Motor neuron (in vitro differentiated cells): ENCODE results near the gene TMEM106B. TPM values are rescaled to one million over a fixed set of nuclear protein-coding genes. Genes with fewer than 3 reads are reported as not detected.
"Not testable (repeated sequence)": the region's sequence is repeated elsewhere in the genome, so short reads cannot be mapped to it uniquely, and the experiment has no call there.

Source experiments
- ATAC-seq, 8 experiments: fragments of 200-7000 bp; cut with Tn5 transposase; replicated peaks in 6 of 8; 2 replicates each; pipeline ENCODE4 v1.8.0; 2021; ENCODE audit warnings: mild to moderate bottlenecking in 8 of 8, moderate library complexity in 8 of 8
- H3K27ac ChIP-seq, 2 donors: fragments of 250-450 bp; sonication (Bioruptor Pico); 2 replicates each; pipeline ENCODE4 v1.9.0; 2021; ENCODE audit warnings: antibody characterized with exemption in 2 of 2, mild to moderate bottlenecking in 2 of 2, moderate library complexity in 1 of 2
- H3K4me1 ChIP-seq, 2 donors: fragments of 250-450 bp; sonication (Bioruptor Pico); replicated peaks in 1 of 2; 2 replicates each; pipeline ENCODE4 v1.6.1; 2021; ENCODE audit warnings: antibody characterized with exemption in 2 of 2, mild to moderate bottlenecking in 2 of 2, moderate library complexity in 1 of 2
- H3K4me3 ChIP-seq, 5 donors: fragments of 250-450 bp; sonication (Bioruptor Pico); 2 replicates each; pipeline ENCODE4 v1.9.0; 2021; ENCODE audit warnings: antibody characterized with exemption in 5 of 5, mild to moderate bottlenecking in 5 of 5, moderate library complexity in 4 of 5
- WGBS, 10 experiments: fragments of 450-650 bp; shearing (Covaris generic); methylation state at CpG; one replicate each; pipeline ENCODE4 v1.0.0; 2022; 5-methylcytosine and 5-hydroxymethylcytosine counted together
- in situ Hi-C, 9 experiments: fragments of 400-800 bp; cut with MboI; loops; one replicate each; pipeline ENCODE4 v1.15.0; 2021; ENCODE audit warnings: low sequenced_read_pairs in 9 of 9, low pct_unique_long_range_greater_than_20kb in 2 of 9; ENCODE audit not compliant: unreplicated experiment in 9 of 9
- total RNA-seq, 8 experiments: library from RNA; unstranded; fragments of 300-600 nt; gene quantifications; 2 replicates each; pipeline versions ENCODE4 v1.2.3 to v1.2.4, GENCODE V29; 2022

The TMEM106B gene
- total RNA-seq, 8 experiments from 2014 or later, result 25.4 to 56.6 (median 41.8) TPM

DNA sequence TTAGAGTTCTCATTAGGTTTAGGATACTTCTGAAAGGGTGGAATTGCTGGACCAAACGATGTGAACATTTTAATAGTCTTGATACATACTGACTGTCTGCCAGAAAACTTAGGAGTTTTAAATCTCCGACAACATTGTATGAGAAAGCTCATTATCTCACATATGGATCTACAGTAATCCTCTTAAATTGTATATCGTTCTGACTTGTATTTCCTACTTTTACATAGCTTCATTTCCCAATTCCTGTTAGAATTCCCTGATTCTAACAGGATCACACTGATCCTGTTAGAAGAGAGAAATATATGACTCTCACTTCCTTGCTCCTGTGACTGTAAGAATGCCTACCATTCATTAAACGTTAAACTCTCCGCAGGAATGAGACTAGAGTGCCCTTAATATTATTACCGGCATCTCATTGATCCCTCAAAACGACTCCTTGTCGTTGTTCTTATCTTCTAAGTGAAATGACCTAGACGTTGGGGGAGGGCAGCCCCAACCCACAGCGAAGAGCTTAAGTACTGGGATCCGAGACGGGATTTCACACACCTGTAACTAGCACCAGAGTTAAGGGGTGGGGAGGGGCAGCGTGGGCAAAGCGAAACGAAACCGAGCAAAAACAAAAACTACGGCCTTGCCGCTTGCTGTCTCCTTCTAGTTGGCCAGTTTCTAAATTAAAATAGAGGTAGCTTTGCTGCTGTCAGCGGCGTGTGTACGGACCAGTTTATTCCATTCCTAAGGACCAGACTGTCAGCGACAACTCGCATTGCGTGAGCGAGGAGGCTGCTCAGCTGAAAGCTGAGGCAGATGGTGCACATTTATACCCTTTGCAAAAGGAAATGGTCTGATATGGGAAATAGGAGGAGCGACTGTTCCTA lies 678 bp upstream of the TMEM106B start:
- Histone ChIP-seq H3K4me1 (peaks cover 0 to 8% of the 10 kb centered on the region in 2 donors), H3K4me3 (peak overlapping the region; percentile 59 to 90 (median 69)), H3K27ac (peak overlapping the region; percentile 91 to 93)
- 0 to 75% (median 6%) methylated on average over 2 to 16 of the region's 26 CpGs for WGBS, 10 experiments
- in situ Hi-C loops, result no loop called here
- peak; percentile 12 to 58 (median 50) for ATAC-seq

DNA sequence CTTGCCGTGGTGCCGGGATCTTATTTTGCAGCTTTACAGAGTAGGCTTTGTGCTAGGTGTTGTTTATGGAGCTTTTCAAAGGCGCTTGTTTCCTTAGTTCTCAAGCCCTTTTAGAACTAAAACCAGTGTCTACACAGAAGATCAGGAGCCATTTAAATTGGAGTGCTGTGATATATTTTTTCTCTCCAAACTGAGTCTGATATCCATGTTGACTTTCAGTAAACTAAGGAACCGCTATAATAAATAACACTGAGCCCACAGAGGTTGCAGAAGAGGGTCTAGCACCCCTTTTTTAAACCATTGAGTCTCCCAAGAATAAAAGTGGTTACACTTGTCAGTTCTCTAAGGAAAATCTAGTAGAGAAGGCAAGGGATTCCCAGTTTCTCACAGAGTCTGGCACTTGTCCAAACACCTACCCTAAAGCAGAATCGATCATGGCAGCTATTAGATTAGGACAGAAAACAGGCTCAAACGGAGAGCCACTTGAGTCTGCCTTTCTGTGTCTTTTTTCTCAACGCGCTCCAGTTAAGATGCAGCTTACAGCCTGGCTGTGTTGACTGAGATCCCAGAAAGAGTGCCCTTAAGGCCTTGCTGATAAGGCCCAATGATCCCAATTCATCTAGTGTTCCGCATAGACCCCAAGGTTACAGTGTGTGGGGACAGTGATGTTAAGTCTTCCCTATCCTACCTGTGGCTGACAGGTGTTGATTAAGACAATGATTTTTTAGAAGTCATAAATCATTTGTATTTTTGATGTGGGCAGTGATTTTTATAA lies 804 bp downstream of the TMEM106B start:
- in situ Hi-C loops, result no loop called here
- Histone ChIP-seq H3K4me1 (peaks cover 0 to 8% of the 10 kb centered on the region in 2 donors), H3K4me3 (peak overlapping the region; percentile 59 to 90 (median 69)), H3K27ac (peak overlapping the region; percentile 91 to 93)
- WGBS, 10 experiments, result 0 to 60% (median 15%) methylated on average over 1 to 9 of the region's 9 CpGs; no CpG with 5 or more reads in 1 of the 10 experiments
- no peak for ATAC-seq

DNA sequence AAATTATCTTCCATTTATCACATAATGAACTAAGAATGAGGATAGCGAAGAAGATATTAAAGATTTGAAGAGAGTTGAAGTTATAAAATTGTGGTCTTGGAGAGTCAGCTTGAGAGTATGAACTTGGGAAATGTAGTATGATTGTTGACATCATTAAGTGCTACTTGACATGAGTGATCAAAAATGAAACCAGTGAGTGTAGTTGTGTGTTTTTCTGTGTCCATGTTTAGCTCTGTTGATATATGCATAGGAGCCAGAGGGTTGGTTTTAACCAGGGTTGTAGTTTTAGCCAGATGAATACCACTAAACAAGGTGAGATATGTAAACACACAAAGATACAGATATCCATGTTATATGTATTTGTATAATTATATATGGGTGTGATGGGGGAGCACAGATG lies 6.2 kb downstream of the TMEM106B start:
- no peak for ATAC-seq
- Histone ChIP-seq H3K4me1 (peaks cover 0 to 18% of the 10 kb centered on the region in 2 donors), H3K27ac (no peak overlapping the region), H3K4me3 (no peak overlapping the region)
- in situ Hi-C loops, result no loop called here
- 100% methylated on average over 1 of the region's 1 CpG; no CpG with 5 or more reads in 3 of the 10 experiments for WGBS, 10 experiments

DNA sequence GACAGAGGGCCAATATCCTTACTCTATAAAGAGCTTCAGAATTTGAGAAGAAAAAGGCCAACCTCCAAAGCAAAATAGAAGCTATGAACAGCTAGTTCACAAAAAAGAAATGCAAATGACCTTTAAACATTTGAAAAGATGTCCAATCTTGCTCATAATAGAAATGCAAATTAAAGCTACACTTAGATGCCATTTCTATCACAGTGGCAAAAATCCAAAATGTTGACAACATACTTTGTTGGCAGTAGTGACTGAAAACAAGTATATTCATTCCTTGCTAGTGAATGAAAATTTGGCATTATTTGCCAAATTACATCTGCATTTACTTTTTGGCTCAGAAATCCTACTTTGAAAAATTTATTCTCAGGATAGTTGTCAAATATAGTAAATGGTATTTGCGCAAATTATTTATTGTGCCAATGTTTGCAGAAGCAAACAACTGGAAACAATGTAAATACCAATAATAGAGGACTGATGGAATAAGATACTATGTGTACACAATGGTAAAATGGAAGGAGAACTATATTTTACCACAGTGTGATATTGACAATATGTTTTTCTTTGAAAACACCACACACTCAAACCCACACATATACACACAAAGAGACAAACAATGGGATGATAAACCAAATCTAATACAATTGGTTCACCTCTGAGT lies 9.4 kb downstream of the TMEM106B start:
- Histone ChIP-seq H3K4me1 (peaks cover 0 to 11% of the 10 kb centered on the region in 2 donors), H3K27ac (no peak overlapping the region), H3K4me3 (no peak overlapping the region)
- WGBS, 10 experiments, result 78 to 100% (median 95%) methylated on average over 1 of the region's 1 CpG; no CpG with 5 or more reads in 2 of the 10 experiments
- in situ Hi-C loops, result no loop called here
- no peak for ATAC-seq

DNA sequence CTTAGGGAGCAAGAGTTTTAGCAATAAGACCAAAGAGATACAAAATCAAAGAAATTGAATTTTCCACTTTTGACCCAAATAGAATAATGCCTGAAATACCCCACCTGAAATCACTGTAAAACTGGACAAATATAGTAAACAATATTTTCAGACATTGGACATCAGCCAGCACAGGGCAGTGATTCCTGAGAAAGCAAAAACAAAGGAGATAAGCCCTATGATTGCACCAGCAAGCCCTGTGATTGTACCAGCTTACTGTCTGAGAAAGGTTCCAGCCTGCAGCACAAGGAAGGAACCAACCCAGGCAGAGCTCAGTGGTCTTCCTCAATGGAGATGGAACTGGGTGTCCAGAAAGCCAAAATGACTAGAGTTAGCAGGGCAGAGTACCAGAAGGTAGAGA lies 10.3 kb downstream of the TMEM106B start:
- in situ Hi-C loops, result no loop called here
- H3K27ac ChIP-seq, result no peak overlapping the region
- peaks cover 0 to 11% of the 10 kb centered on the region in 2 donors for H3K4me1 ChIP-seq
- no peak overlapping the region for H3K4me3 ChIP-seq
- no peak for ATAC-seq

DNA sequence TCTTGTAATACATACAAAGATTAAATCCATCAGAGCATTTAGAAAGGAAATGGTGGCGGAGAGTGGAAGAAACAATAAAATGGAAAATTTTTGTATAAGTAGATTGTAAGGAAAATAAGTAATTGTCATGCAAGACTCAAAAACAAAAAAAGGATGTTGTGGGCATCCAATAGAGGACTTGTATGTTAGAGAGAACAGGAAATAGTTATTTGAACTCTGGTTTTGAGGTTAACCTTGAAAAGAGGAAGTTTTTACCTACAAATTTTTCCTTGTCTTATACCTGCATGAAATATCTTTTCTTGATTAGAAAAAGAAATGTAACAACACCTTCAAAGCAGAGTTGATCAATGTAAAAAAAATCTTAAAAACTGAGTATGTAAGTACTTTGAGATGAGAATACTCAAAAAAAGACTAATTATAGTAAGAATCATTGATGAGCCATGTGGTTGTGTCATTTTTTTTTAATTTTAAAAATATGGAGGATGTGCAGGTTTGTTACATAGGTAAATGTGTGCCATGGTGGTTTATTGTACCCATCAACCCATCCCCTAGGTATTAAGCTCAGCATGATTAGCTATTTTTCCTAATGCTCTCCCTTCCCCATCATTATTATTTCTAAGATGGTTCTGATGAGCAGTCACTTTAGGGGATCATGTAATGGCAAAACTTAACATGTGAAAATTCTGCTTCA lies 11.9 kb downstream of the TMEM106B start:
- Histone ChIP-seq H3K4me1 (peaks cover 0 to 11% of the 10 kb centered on the region in 2 donors), H3K4me3 (no peak overlapping the region), H3K27ac (no peak overlapping the region)
- ATAC-seq, result no peak
- in situ Hi-C loops, result no loop called here
- 0 to 100% (median 67%) methylated on average over 1 of the region's 1 CpG; no CpG with 5 or more reads in 1 of the 10 experiments for WGBS, 10 experiments

DNA sequence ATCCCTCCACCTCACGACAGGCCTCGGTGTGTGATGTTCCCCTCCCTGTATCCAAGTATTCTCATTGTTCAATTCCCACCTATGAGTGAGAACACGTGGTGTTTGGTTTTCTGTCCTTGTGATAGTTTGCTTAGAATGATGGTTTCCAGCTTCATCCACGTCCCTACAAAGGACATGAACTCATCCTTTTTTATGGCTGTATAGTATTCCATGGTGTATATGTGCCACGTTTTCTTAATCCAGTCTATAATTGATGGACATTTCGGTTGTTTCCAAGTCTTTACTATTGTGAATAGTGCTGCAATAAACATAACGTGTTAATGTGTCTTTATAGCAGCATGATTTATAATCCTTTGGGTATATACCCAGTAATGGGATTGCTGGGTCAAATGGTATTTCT lies 13.9 kb downstream of the TMEM106B start:
- 90 to 100% (median 99%) methylated on average over 1 to 5 of the region's 7 CpGs; no CpG with 5 or more reads in 4 of the 10 experiments for WGBS, 10 experiments
- in situ Hi-C loops, H3K4me1 ChIP-seq, H3K27ac ChIP-seq, H3K4me3 ChIP-seq, ATAC-seq: not testable (repeated sequence)

DNA sequence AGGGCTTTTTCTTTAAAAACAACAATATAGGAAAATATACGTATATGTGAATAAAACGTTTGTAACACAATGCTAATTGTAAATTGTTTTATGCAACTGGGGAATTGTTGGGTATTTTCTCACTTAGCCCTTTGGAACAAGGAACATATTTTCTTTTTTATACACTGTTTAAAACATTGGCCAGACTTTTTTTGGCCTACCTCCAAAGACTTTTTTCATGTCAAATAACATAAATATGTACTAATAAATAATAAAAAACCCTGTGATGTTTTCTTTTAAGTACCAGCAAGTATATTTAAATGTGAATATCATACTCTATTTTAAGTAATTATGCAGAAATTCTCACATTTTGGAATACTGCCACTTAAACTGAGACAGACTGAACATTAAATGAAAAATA lies 15.7 kb downstream of the TMEM106B start:
- Histone ChIP-seq H3K4me1 (no peaks in the 10 kb centered on the region), H3K27ac (no peak overlapping the region), H3K4me3 (no peak overlapping the region)
- WGBS, 10 experiments, result 31 to 100% (median 83%) methylated on average over 1 to 2 of the region's 2 CpGs
- in situ Hi-C loops, result no loop called here
- ATAC-seq, result no peak

DNA sequence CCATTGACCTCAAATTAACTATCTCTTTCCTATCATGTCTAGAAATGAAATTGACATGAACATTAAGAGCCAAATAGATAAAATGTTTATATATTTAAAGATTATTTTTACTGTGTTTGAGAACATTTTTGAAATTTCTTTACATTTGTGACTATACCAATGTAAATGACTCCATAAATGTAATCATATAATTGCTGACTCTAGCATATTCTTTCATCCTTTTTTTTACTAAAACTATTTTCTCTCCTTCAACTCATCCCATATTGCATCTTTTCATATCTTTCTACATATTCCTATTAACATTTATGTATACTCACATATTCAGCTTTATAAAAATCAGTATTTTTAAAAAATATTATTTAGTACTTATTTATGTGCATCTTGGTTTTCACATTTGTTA lies 16.9 kb downstream of the TMEM106B start:
- ATAC-seq, result no peak
- Histone ChIP-seq H3K27ac (no peak overlapping the region), H3K4me1 (no peaks in the 10 kb centered on the region), H3K4me3 (no peak overlapping the region)
- in situ Hi-C loops, result no loop called here

DNA sequence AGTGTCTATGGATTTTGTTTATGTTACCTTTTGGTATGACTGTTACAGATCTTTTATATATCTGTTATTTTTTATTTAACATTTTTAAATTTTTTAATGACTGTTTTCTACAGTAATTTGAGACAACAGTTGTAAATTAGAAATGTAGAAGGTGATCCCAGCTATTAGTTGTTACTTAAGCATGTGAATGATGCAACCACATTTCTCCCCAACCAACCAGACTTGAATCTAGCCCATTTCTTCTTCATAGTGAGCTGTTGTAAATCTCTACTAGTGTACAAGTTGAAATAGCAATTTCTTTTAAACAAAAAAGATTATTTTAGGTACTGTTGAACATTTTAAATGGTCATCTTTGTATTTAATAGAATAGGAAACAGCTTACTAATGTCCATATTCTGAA lies 18.0 kb downstream of the TMEM106B start:
- Histone ChIP-seq H3K27ac (no peak overlapping the region), H3K4me3 (no peak overlapping the region), H3K4me1 (no peaks in the 10 kb centered on the region)
- in situ Hi-C loops, result no loop called here
- ATAC-seq, result no peak

DNA sequence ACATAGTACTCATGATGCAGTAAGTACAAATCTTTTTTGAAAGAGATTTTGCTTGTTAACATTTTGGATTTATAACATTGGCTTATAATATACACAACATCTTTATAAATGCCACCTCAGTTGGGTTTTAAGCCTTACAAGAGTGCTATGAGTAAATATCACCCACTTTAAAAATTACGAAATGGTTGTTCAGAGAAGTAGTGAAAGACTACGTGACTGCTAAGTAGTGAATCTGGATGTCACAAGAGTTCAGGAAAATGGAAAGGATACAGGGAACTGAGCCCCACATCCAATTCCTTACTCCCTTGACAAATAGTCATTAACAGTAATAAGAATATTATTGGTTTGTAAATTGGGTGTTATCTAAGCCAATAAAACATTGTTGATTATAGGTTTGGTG lies 20.0 kb downstream of the TMEM106B start:
- in situ Hi-C loops, result no loop called here
- Histone ChIP-seq H3K4me1 (no peaks in the 10 kb centered on the region), H3K27ac (no peak overlapping the region), H3K4me3 (no peak overlapping the region)
- 76 to 100% (median 96%) methylated on average over 1 to 2 of the region's 2 CpGs; no CpG with 5 or more reads in 2 of the 10 experiments for WGBS, 10 experiments
- ATAC-seq, result no peak

DNA sequence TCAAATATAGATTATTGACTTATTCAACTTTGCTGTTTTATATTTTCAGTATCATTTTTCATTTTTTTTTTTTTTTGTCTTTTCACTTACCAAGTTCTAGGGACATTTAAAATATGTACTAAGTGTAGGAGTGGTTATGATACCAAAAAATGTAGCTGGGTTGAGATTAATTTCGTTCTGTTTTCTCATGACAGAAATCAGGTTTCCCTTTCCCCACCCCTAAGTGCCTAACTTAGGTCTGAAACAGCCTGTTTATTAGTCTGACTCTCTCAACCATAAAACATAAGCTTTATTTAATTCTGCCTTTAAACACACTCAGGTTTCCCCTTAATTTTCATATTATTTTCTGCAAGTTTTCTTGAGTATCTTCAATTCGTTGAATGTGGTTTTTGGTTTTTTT lies 22.1 kb downstream of the TMEM106B start:
- in situ Hi-C loops, result no loop called here
- Histone ChIP-seq H3K4me1 (no peaks in the 10 kb centered on the region), H3K4me3 (no peak overlapping the region), H3K27ac (no peak overlapping the region)
- 60 to 100% (median 90%) methylated on average over 1 to 2 of the region's 2 CpGs for WGBS, 10 experiments
- no peak for ATAC-seq
